Fibroblast of skin of abdomen (primary cell): ENCODE measurements around the gene GRAMD2A.
A peak's percentile ranks its signal among the peaks of the same experiment; 100 is the strongest.

Experiments used
- DNase-seq: peaks from one replicate; pipeline ENCODE4 v3.0.0-alpha.2; 2013

Gene GRAMD2A

GRCh38 chr15:72133211-72133610 lies 64.4 kb downstream of the GRAMD2A start:
- DNase-seq, result no peak

- DNase-seq, result no peak
These were observed 65.7 kb downstream of the GRAMD2A start for GRCh38 chr15:72131922-72132321.

GRCh38 chr15:72130272-72130671 lies 67.3 kb downstream of the GRAMD2A start:
- DNase-seq, result no peak

- DNase-seq, result no peak
These were observed 69.2 kb downstream of the GRAMD2A start for GRCh38 chr15:72128359-72128758.

- no peak for DNase-seq
These were observed 69.8 kb downstream of the GRAMD2A start for GRCh38 chr15:72127724-72128322.

GRCh38 chr15:72124218-72124617 lies 73.4 kb downstream of the GRAMD2A start:
- no peak for DNase-seq

- DNase-seq, result peak; percentile 98
These were observed 79.3 kb downstream of the GRAMD2A start, which contains the start of the genes MYO9A and SENP8 for GRCh38 chr15:72118017-72118978. Gene MYO9A (minus strand): TSS chr15:72118150. CDS start chr15:72046563, 71,587 bp downstream. Gene SENP8 (plus strand): TSS chr15:72118403. CDS start chr15:72139624, 21,221 bp downstream.

GRCh38 chr15:72117486-72118016 lies 80.0 kb downstream of the GRAMD2A start:
- DNase-seq, result peak; percentile 79

- DNase-seq, result peak; percentile 6
These were observed 80.7 kb downstream of the GRAMD2A start for GRCh38 chr15:72116731-72117485.

GRCh38 chr15:72113347-72114031 lies 84.1 kb downstream of the GRAMD2A start:
- DNase-seq, result no peak

GRCh38 chr15:72112805-72113204 lies 84.8 kb downstream of the GRAMD2A start:
- DNase-seq, result no peak

- no peak for DNase-seq
These were observed 85.5 kb downstream of the GRAMD2A start for GRCh38 chr15:72112116-72112515.

- no peak for DNase-seq
These were observed 87.2 kb downstream of the GRAMD2A start for GRCh38 chr15:72110355-72110754.
